AG20443 (cell line): ENCODE measurements around the gene SH2D1B.

Experiments
- DNase-seq: peaks from one replicate; pipeline ENCODE4 v3.0.0; 2012; ENCODE audit warnings: low spot score, mixed read lengths

The SH2D1B gene

DNA sequence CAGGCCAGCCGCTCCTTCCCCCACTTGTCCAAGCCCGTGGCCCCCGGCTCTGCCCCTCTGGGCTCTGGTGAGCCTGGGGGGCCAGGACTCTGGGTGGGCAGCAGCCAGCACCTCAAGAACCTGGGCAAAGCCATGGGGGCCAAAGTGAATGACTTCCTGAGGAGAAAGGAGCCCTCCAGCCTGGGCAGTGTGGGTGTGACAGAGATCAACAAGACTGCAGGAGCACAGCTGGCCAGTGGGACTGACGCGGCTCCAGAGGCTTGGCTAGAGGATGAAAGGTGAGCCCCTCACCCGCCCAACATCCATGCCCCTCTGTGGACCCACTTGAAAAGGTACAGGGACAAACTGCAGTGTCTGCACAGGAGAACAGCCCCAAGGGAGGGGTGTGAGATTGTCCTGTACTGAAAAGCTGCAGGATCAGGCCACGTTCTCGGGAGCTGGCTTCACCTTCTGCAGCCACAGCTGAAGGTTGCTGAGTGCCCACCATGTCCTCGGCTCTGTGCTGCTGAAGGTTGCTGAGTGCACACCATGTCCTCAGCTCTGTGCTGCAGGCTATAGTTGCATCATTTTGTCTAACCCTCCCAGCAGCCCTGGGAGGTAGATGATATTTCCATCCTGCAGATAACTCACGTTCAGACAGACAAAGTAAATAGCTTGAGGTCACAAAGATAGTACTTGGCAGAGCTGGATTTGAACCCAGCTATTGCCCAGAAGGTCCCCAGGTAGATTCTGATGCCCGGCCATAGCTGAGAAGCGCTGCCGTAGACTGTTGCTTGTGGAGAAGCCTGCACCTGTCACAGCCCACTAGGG is 29.8 kb downstream of the SH2D1B start:
- DNase-seq: no peak

DNA sequence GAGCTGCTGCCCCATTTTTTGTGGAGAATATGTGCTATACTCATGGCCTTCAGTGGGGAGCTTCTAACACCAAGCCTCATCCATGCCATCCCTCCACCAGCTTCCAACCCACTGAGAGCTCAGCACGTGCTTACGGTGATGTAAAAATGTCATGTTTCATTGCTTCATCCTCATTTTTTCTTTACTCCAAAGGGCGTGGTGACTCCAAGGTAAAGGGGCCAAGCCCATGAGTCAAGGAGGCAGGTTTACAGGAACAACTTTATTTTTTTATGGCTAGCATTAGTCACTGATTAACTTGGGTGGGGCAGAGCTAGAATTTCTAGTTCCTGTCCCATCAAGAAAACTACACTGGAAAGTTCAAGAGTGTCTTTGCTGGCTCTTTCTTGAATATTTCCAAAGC is 30.6 kb downstream of the SH2D1B start, which contains the start of gene C1orf226:
C1orf226 (plus strand) TSS at position 346 of the 400 bp plus-strand sequence. CDS start 174 bp downstream, outside the sequence.
- no peak for DNase-seq

DNA sequence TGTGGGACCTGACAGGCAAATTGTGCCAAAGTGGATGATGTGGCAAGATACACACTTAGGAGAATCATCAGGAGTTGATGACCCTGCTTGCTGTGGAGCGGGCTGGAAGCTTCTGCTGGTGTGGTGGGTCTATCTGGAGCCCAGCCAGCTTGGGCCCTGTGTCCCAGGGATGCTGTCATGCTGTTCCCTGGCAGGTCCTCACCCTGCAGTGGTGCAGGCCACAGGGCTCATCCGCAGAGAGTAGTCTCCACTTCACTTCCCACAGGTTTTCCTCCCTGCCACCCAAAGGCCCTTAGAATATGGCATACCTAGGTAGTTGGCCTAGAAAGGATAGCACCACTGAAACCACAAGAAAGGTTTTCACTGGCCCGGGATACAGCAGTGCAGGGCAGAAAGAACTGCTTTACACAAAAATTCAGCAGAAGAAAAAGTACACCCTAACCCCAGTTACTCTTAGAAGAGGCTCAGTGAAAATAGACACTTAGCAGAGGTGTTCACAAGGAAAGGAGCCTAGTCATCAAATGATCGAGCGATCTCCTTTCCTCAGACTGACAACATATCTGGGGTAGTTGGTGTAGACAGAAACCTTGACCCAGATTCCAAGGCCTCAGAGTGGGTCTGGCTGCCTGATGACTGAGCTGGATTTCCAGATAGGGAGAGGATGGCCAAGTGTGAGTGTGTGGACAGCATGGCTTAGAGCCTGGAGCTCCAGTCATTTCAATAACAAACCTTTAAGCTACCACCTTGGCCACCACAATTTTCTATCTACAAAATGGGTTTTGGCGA is 31.7 kb downstream of the SH2D1B start:
- no peak for DNase-seq

DNA sequence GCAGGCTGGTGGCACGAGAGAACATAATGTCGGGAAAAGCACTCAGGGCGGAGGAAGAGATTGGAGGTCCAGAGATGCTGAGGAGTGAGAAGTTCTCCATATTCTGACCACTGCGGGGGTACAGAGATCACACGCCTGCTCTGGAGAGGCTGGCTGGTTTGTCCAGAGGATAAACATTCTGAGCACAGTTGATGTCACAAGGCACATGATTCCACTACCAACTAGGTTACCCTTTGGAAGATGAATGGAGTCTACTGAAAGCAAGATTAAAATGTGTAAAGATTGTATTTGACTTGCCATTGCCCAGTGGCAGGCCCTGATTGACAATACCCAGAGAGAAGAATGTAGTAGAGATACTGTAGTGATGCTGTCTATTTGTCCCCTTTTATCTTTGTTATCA is 35.2 kb downstream of the SH2D1B start, which contains the start of gene SPATA46:
SPATA46 (minus strand) TSS at position 164 of the 400 bp plus-strand sequence; CDS start at position 100, 64 bp downstream.
- no peak for DNase-seq

DNA sequence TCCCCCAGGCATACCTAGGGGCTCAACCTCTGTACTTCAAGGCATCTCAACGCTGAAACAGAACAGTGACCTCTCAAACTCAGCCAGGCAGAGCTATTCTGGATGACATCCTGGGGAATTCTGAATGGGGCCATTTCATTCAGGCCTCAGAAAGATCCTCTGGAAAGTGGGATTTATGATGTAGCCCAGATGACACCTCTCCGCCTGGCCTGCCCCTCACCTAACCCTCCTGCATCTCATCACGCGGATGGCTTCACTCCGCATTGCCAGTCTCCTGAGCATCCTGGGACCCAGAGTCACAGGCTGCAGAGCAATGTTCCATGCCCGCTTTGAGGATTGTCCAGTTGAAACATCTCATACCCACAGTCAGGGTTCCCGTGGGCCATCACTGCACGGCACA is 36.5 kb downstream of the SH2D1B start:
- no peak for DNase-seq

DNA sequence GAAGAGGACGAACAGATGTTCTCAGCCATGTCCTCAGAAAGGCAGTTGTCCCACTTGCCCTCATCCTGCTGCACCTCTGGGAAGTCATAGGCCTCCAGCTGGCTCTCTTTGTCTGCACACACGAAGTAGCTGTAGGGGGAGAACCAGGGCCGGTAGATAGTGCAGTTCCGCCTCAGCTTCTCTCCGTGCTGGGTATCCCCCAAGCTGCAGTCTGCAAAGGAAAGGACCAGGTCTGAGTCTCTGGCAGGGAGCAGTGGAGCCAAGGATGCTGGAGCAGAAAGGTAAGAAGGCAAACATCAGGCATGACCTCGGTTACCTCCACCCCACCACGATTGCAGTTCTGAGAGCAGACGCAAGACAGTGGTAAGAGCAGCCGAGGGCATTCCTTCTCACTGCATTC is 37.5 kb downstream of the SH2D1B start:
- no peak for DNase-seq

DNA sequence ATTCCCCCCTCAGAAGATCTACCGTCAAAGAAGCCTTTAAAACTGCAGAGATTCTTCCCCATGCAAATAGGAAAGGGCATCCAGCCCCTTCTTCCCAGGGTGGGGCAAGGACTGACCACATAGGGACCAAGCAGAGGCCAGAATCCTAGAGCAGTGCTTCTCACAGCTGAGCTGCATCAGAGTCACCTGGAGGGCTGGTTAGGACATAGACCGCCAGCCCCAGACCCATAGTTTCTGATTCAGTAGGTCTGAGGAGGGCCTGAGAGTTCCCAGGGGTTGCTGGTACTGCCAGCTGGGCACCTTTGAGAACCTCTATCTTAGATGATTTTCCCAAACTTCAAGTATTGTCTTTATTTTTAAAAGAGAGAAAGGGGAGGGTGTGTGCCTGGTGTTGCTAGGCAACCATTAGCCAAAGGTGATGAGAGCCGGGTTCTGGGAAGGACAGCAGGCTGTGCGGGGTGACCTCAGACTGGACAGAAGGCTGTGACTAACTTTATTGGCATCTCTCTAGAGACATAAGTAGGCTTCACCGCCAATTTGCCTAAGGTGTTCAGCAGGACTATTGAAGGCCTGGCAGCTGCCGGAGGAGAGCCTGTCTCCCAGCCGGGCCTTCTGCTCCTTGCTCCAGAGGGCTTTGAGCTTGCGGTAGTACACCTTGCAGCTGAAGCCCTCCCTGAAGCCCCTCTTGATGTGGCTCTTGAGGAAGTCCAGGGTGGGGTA is 38.2 kb downstream of the SH2D1B start:
- DNase-seq: no peak

DNA sequence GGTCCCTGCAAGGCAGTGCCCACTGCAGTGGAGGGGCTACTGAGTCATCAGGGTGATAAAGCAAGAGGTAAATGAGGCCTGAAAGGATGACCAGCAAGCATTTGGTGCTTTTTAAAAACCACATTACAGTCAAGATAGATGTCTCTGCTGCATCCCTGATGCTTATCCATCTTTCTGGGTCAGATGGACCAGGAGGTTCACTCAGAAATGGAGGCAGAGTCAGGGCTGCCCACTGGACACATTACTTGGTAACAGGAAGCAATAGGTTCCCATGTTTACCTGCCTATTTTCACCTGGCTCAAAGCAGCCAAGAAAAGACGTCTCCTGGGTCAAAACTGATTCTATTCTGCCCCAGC is 38.9 kb downstream of the SH2D1B start:
- no peak for DNase-seq

DNA sequence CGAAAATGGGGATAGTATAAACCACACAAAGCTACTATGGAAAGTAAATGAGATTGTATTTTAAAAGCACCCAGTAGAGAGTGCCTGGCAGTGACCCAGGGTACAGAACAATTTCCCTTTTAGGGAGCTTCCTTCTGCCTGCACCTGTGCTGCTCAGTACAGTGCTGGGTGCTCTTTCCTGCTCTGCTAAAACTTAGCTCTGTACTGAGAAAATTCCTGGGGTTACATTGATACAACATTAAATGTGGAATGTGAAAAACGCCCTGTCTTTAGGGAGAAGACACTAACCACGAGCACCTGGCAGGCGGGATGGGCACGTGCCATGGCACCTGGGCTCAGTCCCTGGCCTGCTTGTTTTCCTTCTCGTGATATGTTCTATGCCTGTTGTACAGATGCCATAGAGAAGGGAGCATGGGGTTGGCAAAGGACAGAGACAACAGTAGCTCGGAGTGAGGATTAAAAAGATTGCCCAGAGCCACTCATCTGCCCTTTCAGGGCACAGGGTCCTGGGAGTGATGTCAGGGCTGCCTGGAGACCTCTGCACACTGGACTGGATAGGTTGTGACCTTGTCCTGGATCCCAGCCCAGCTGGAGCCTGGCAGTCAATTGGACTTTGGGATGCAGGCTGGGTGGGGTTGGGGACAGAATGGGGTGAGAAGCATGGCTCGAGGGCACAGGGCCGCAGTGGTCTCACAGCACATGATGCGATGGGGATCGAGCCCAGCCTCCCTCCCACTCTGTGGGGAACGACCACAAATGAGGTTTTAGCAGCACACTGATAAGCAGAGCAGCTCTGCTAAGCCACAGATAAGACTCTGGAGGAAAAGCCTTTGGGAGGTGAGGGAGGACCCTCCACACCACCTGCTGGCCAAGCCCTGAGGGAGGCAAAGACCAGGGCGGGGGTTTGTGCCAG is 39.5 kb downstream of the SH2D1B start:
- no peak for DNase-seq

DNA sequence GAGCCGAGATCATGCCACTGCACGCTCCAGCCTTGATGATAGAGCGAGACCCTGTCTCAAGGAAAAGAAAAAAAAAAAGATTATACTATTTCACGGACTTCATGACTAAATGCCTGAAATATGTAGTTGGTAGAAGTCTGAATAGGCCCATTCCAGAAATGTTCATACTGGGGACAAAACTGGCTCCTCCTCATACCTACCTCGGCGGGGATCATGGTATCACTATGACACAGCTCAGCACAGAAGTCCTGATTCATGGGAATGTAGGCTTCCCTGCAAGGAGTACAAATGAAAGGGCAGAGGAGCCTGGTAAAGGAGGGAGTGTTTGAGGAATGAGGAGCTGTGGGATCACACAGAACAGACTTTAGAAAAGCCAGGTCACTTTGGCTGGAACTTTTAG is 40.3 kb downstream of the SH2D1B start:
- DNase-seq: no peak

DNA sequence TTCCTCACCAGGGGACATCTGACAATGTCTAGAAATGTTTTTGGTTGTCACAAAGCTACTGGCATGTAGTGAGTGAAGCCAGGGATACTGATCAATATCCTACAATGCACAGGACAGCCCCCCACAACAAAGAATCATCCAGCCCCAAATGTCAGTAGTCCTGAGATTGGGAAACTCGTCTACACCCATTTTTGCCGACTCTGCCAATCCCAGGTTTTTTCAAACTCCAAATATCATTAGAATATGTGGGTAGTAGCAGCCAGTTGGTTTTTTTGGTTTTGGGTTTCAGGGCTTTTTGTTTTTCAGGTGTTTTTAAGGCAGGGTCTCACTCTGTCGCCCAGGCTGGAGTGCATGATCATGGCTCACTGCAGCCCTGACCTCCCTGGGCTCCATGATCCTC is 41.2 kb downstream of the SH2D1B start:
- no peak for DNase-seq

DNA sequence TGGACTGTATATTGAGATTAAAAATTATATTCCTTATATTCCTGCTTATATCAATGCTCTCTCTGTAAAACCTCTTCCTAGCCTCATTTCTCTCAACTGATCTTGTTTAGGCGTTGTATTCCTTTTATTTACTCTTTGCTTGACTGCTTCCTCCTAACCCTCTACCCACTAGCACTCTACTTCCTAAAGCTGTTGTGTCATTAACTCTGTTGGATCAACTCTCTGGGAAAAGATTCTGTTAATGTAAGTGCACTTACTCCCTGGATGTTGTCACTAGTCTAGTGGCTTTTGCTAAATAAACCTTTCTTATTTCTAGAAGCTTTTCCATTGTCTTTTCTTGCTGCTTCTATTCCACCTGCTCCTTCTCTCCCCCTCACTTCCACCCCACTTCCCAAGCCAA is 41.8 kb downstream of the SH2D1B start:
- DNase-seq: no peak

DNA sequence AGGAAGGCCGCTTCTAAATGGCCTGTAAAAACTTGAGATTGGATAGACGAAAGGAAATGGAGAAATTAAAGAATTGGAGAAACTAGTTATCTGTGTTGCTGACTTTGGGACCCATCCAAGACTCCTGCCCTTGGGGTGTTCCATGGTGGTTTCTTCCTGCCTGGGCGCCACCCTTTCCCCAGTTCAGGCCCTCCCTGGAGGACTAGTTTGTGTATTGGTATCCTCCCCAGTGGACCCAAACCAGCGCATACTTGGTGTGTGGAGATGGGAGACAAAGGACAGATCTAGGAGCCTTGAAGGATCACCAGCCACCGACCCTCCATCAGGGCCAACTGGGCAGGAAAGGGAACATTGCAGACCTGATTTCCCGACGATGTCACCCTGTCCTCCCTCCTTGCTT is 42.4 kb downstream of the SH2D1B start:
- DNase-seq: no peak

DNA sequence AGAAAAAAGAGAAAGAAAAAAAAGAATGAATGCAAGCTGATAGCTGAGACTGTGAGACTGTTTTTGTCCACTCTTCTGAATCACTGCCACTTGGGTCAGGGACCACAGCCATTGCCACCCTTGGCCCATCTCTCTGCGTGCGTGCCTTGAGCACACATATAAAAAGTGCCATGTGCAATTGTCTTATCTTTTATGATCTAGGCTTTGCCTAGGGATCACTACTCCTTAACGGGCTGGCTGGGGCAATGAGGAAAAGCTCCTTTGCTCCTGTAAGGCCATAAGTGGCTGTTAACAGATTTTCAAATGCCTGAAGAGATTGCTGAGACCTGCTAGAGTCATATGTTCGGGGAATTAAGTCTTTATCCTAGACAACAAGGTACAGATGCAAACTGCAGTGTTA is 43.5 kb downstream of the SH2D1B start:
- no peak for DNase-seq

DNA sequence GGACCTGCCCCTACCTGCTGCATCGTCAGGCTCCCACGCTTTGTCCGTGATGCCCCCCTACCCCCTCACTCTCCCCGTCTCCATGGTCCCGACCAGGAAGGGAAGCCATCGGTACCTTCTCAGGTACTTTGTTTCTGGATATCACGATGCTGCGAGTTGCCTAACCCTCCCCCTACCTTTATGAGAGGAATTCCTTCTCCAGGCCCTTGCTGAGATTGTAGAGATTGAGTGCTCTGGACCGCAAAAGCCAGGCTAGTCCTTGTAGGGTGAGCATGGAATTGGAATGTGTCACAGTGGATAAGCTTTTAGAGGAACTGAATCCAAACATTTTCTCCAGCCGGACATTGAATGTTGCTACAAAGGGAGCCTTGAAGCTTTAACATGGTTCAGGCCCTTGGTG is 44.2 kb downstream of the SH2D1B start:
- no peak for DNase-seq

DNA sequence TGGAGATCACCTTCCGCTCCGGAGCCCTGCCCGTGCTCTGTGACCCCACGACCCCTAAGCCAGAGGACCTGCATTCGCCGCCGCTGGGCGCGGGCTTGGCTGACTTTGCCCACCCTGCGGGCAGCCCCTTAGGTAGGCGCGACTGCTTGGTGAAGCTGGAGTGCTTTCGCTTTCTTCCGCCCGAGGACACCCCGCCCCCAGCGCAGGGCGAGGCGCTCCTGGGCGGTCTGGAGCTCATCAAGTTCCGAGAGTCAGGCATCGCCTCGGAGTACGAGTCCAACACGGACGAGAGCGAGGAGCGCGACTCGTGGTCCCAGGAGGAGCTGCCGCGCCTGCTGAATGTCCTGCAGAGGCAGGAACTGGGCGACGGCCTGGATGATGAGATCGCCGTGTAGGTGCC is 44.9 kb downstream of the SH2D1B start:
- DNase-seq: peak; percentile 45

DNA sequence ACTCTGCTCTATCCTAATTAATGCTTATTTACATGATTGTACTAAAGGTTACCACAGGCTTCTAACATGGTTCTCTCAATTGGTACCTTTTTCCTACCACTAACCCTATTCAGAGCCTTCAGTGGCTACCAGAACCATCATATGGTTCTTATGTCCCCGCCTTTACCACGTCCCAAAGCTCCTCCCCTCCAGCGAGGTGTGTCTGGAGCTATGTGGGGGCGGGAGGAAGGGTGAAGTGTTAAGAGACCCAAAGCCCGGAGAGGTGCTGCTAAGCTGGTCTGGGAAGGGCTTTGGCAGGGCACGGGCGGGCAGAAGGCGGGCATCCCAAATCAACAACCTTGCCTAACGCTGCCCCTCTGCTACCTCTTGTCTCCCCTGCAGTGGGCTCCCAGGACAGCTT is 45.3 kb downstream of the SH2D1B start:
- DNase-seq: no peak

DNA sequence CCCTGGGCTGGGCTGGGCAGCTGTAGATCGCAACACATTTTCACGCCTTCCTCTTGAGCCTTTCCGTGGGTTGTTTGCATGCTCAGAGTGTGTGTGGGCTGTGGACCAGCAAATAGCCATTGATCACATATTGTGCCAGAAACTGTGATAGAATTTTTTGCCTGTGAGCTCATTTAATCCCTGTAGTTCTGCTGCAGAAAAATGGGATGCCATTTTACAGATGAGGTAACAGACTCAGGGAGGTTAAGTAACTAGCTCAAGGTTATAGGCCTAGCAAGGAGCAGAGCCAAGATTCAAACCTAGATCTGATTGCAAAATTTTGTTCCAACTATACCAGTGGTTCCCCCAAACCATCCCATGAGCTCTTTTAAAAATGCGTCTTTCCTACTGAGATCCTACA is 45.8 kb downstream of the SH2D1B start:
- no peak for DNase-seq

DNA sequence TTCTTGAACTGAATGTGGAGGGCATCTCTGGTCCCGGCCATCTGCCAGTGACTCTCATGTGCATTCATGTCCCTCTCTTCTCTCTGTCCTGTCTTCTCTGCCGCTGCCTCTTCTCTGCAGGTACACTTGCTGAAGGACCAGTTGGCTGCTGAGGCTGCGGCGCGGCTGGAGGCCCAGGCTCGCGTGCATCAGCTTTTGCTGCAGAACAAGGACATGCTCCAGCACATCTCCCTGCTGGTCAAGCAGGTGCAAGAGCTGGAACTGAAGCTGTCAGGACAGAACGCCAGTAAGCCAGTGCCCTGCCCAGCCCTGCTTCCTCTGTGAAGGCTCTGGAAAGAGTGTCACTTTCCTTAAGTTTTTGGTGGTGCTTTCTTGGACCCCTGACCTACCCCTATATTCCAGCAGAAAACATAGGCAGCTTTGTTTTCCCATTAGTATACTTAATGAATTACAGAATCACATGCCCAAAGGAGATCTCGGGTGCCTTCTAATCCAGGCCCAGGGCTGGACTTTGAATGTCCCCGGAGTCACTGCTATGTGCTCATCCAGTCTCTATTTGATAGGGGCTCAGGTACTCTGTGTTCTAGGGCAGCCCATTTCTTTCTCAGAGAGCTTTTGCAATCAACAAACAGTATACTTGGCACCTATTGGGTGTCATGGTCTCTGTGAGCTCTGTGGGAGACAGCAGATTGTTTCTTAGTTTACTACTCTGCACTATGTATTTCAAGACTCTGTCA is 46.5 kb downstream of the SH2D1B start:
- DNase-seq: no peak

DNA sequence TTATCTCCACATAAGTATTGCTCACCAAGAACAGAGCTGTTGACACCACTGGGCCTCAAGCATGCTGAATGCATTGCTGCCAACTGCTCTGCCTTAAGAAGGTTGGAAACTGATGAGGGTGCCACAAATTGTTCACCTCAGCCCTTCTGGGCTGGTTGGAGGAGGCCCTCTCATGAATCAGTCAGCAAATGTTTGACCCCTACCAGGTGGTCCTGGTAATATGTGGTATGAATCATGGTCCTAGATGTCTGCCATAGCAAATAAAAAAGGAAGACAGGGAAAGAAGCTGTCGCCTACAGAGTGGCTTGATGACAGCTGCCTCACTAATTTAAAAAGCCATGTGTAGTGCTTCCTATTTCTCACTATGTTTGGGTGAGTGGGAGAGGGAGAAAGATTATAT is 47.4 kb downstream of the SH2D1B start:
- DNase-seq: no peak

DNA sequence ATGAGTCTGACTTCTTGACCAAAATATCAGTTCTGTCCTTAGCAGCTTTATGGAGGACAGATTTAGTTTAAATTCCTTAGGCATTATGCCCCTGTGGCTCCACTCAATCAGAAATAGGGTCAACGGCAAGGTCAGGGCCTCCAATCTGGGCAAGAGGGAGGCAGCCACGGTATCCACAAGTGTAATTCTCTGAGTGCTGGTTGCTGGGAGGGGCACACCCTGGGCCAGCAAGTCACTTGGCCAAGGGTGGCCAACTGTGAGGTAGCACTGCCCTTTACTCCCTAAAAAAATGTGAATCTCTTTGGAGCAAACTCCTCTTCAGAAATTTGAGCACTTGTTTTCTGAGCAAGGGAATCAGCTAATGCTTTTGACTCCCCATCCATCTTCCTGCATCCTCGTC is 48.1 kb downstream of the SH2D1B start:
- no peak for DNase-seq
